ENCODE results near the gene GRM2. TPM values are rescaled to one million over a fixed set of nuclear protein-coding genes. Genes with fewer than 3 reads are reported as not detected.

Gene GRM2
- total RNA-seq, 1 donor from 2014 or later: 0.49 TPM

- ATAC-seq (no peak), DNase-seq (no peak)
- no peak for TF ChIP-seq CTCF (IDR thresholded peaks at IDR 0.05)
- no peak overlapping the region for H3K27ac ChIP-seq
- peaks cover 30% of the 10 kb centered on the region for H3K36me3 ChIP-seq
- no peaks in the 10 kb centered on the region for H3K9me3 ChIP-seq
- intact Hi-C loops (cut with DNase I): no loop called here
- H3K4me1 ChIP-seq: peaks cover 18% of the 10 kb centered on the region
- H3K4me3 ChIP-seq: no peak overlapping the region
- H3K27me3 ChIP-seq: no peaks in the 10 kb centered on the region
These were observed 15.8 kb upstream of the GRM2 start for GRCh38 chr3:51691021-51691420.

GRCh38 chr3:51691949-51692348, 14.9 kb upstream of the GRM2 start:
- no peaks in the 10 kb centered on the region for H3K27me3 ChIP-seq
- H3K4me1 ChIP-seq: peaks cover 10% of the 10 kb centered on the region
- no peak for TF ChIP-seq CTCF (IDR thresholded peaks at IDR 0.05)
- ATAC-seq (no peak), DNase-seq (no peak)
- no peak overlapping the region for H3K27ac ChIP-seq
- no peak overlapping the region for H3K4me3 ChIP-seq
- intact Hi-C loops (cut with DNase I): no loop called here
- peaks cover 33% of the 10 kb centered on the region for H3K36me3 ChIP-seq
- no peaks in the 10 kb centered on the region for H3K9me3 ChIP-seq

GRCh38 chr3:51692980-51693395, 13.9 kb upstream of the GRM2 start:
- Histone ChIP-seq H3K9me3 (no peaks in the 10 kb centered on the region), H3K36me3 (peaks cover 37% of the 10 kb centered on the region), H3K4me3 (no peak overlapping the region), H3K4me1 (no peaks in the 10 kb centered on the region), H3K27ac (no peak overlapping the region), H3K27me3 (no peaks in the 10 kb centered on the region)
- no peak for DNase-seq
- TF ChIP-seq CTCF (IDR thresholded peaks at IDR 0.05): no peak
- ATAC-seq: no peak
- intact Hi-C loops (cut with DNase I): no loop called here

- intact Hi-C loops (cut with DNase I): no loop called here
- peaks cover 59% of the 10 kb centered on the region for H3K36me3 ChIP-seq
- H3K9me3 ChIP-seq: no peaks in the 10 kb centered on the region
- no peaks in the 10 kb centered on the region for H3K4me1 ChIP-seq
- H3K27me3 ChIP-seq: no peaks in the 10 kb centered on the region
- no peak overlapping the region for H3K4me3 ChIP-seq
- DNase-seq: no peak
- ATAC-seq: no peak
- TF ChIP-seq CTCF (IDR thresholded peaks at IDR 0.05): no peak
- no peak overlapping the region for H3K27ac ChIP-seq
These were observed 9.9 kb upstream of the GRM2 start for GRCh38 chr3:51696954-51697353.

GRCh38 chr3:51698209-51698608, 8.7 kb upstream of the GRM2 start:
- no peak for TF ChIP-seq CTCF (IDR thresholded peaks at IDR 0.05)
- ATAC-seq (no peak), DNase-seq (no peak)
- H3K27ac ChIP-seq: no peak overlapping the region
- intact Hi-C loops (cut with DNase I): no loop called here
- no peaks in the 10 kb centered on the region for H3K27me3 ChIP-seq
- H3K36me3 ChIP-seq: peaks cover 52% of the 10 kb centered on the region
- no peaks in the 10 kb centered on the region for H3K9me3 ChIP-seq
- H3K4me1 ChIP-seq: no peaks in the 10 kb centered on the region
- no peak overlapping the region for H3K4me3 ChIP-seq

DNA sequence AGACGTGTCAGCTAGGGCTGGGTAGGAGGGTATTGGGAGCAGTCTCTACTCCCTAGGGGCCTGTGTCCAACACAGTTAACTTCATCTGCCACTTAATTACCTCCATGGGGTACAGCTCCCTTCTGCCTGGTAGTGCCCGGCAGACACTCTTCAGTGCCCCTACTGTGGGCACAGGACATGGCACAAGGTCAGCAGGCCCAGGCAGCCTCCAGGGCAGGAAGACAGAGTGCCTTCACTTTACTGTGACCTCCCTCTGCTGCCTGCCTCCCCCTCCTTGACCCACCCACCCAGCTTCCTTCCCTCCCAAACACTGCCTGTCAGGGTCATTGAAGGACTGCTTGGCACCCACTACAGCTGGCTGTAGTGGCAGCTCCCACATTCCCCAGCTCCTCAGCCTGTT, 6.5 kb upstream of the GRM2 start:
- H3K36me3 ChIP-seq: peaks cover 58% of the 10 kb centered on the region

More for the DNA sequence above, 6.5 kb upstream of the GRM2 start:
- ATAC-seq (no peak), DNase-seq (no peak)
- intact Hi-C loops (cut with DNase I): no loop called here
- Histone ChIP-seq H3K27ac (no peak overlapping the region), H3K4me3 (no peak overlapping the region), H3K4me1 (no peaks in the 10 kb centered on the region), H3K9me3 (no peaks in the 10 kb centered on the region), H3K27me3 (no peaks in the 10 kb centered on the region)
- no peak for TF ChIP-seq CTCF (IDR thresholded peaks at IDR 0.05)

All from upper lobe of right lung (tissue), 1 donor.